NCI-H1436 (cell line): ENCODE measurements around the gene PRSS56.
A peak's percentile ranks its signal among the peaks of the same experiment; 100 is the strongest.

Experiments
- DNase-seq: peaks from one replicate; lab custom pipeline; 2025; lab: John Stamatoyannopoulos, UW

Gene PRSS56

GRCh38 chr2:232502511-232502910, 17.7 kb upstream of the PRSS56 start:
- peak; percentile 76 for DNase-seq

GRCh38 chr2:232502911-232503808, 17.0 kb upstream of the PRSS56 start:
- peak; percentile 47 for DNase-seq

GRCh38 chr2:232503809-232504323, 16.3 kb upstream of the PRSS56 start:
- DNase-seq: no peak

GRCh38 chr2:232504438-232504837, 15.8 kb upstream of the PRSS56 start:
- peak; percentile 55 for DNase-seq

- no peak for DNase-seq
These were observed 14.3 kb upstream of the PRSS56 start for GRCh38 chr2:232505856-232506255.

- no peak for DNase-seq
These were observed 13.5 kb upstream of the PRSS56 start for GRCh38 chr2:232506709-232507108.

- no peak for DNase-seq
These were observed 11.9 kb upstream of the PRSS56 start for GRCh38 chr2:232508251-232508650.

- DNase-seq: peak; percentile 58
These were observed 8.8 kb upstream of the PRSS56 start for GRCh38 chr2:232511336-232511890.

GRCh38 chr2:232512602-232513001, 7.6 kb upstream of the PRSS56 start:
- peak; percentile 78 for DNase-seq

GRCh38 chr2:232513353-232513752, 6.8 kb upstream of the PRSS56 start:
- DNase-seq: no peak

GRCh38 chr2:232515639-232516038, 4.5 kb upstream of the PRSS56 start:
- no peak for DNase-seq

- no peak for DNase-seq
These were observed 3.6 kb upstream of the PRSS56 start for GRCh38 chr2:232516551-232516950.

GRCh38 chr2:232518844-232519243, 1.3 kb upstream of the PRSS56 start:
- DNase-seq: no peak

GRCh38 chr2:232520489-232520888, 301 bp downstream of the PRSS56 start:
- DNase-seq: no peak

- DNase-seq: no peak
These were observed 910 bp downstream of the PRSS56 start for GRCh38 chr2:232521098-232521497.

- peak; percentile 18 for DNase-seq
These were observed 1.9 kb downstream of the PRSS56 start for GRCh38 chr2:232521959-232522622.

- DNase-seq: no peak
These were observed 2.6 kb downstream of the PRSS56 start for GRCh38 chr2:232522623-232523401.

GRCh38 chr2:232523402-232523681, 3.2 kb downstream of the PRSS56 start:
- DNase-seq: no peak

GRCh38 chr2:232523682-232524597, 3.8 kb downstream of the PRSS56 start:
- DNase-seq: no peak

- no peak for DNase-seq
These were observed 4.6 kb downstream of the PRSS56 start for GRCh38 chr2:232524771-232525170.

GRCh38 chr2:232525199-232525598, 5.0 kb downstream of the PRSS56 start:
- DNase-seq: no peak
